ENCODE measurements around the gene SHROOM3.

Gene SHROOM3

DNA sequence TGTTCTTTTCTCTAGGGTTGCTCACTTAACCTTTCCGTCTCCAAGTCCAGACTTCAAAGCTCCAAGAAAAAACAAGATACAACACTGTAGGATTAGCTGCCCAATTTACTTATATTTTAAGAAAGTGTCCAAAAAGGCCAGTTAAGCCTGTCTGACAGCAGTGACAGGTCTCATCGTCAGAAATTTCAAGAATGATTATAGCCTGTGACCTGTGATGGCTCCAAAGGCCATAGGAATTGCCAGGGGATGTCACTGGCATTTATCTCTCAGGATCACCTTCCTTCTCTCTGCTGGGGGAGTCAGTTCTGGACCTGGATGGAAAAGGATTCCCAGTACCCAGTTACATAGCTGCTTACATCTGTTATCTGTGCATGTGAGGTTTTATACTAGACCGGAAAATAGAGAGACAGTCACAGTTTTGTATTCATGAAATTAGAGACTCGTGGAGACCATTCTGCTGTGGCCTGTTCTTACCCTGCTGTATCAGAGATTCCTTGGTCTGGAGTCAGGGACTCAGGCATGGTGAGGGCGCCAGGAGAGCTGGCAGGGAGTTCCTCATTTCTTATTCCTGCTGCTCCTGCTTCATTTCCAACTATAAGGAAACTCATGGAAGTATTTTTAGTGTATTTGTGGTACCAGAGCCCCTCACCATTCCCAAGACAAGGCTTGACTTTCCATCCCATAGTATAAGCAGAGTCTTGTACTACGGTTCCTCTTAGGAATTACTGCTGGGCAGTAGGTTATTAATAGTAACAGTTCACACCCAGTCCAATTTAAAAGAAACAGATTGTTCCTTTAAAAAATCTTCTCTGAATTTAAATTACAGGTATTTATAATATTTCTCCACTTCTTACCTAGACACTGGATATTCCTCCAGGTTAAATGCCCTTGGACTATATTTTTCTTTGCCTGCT is 220.8 kb downstream of the SHROOM3 start:
- TF ChIP-seq, protein P1, sequence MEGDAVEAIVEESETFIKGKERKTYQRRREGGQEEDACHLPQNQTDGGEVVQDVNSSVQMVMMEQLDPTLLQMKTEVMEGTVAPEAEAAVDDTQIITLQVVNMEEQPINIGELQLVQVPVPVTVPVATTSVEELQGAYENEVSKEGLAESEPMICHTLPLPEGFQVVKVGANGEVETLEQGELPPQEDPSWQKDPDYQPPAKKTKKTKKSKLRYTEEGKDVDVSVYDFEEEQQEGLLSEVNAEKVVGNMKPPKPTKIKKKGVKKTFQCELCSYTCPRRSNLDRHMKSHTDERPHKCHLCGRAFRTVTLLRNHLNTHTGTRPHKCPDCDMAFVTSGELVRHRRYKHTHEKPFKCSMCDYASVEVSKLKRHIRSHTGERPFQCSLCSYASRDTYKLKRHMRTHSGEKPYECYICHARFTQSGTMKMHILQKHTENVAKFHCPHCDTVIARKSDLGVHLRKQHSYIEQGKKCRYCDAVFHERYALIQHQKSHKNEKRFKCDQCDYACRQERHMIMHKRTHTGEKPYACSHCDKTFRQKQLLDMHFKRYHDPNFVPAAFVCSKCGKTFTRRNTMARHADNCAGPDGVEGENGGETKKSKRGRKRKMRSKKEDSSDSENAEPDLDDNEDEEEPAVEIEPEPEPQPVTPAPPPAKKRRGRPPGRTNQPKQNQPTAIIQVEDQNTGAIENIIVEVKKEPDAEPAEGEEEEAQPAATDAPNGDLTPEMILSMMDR (IDR thresholded peaks at IDR 0.05; ENCODE audit: low read depth, low read length) = no peak

DNA sequence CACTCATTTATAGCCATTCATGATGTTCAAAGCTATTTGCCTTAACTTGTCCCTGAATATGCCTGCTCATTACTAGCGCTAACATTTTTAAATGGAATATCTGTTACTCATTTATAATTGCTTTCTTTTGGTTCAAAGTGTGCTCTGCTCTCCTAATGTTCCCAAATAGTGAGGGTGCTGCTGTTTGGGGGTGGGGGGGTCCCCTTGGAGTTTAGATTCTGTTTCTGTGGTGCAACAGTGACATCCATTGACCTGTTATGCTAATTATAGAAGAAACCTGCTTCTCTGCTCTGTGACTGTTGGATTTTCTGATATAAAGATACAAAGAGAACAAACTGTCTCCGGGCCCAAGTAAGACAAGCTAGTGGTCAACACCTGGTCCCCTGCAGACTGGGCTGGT is 222.4 kb downstream of the SHROOM3 start:
- DNase-seq (ENCODE audit: low read depth in 2 of 2) = no peak
- TF ChIP-seq, protein P1 (IDR thresholded peaks at IDR 0.05; ENCODE audit: low read depth, low read length) = no peak
- H3K4me3 ChIP-seq (replicated peaks in 1 of 2; ENCODE audit: low read depth in 2 of 2, low read length in 2 of 2) = no peak overlapping the region

More for the DNA sequence above, 220.8 kb downstream of the SHROOM3 start:
- DNase-seq (ENCODE audit: low read depth in 2 of 2) = no peak
- no peak overlapping the region for H3K4me3 ChIP-seq (replicated peaks in 1 of 2; ENCODE audit: low read depth in 2 of 2, low read length in 2 of 2)

DNA sequence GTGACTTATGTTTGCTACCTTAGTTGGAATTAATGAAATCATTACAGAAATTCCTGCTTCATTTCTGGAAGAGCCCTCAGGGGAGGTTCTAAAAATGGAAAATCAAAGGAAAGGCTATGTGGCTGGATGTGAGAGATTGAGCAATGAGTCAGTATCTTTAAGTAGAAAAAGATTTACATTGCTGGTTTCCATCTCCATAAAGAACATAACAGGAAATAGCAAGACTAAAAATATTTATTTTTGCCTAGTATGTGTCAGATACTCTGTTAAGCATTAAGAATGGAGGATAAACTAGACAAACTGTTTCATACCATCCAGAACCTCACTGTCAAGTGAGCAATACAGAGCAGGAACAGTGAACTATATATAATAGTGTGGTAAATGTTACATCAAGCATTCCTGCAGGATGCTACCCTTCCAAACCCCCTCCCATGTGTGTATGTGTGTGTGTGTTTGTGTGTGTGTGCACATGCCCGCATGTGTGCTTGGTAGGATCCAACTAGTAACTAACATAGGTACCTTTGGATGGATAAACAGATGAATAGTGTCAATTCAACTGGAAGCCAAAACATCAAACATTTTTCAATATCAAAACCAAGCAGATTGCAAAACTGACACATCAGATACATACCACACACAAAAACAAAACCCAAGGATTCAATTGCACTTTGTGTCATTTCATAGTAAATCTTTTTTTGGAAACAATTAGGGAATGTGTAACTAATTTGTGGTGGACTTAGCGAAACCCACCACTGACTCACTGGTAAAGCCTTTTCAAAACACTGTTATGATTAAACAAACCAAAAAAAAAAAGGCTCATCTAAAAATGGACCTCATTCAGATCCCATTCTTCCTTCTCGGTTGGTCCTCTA is 223.4 kb downstream of the SHROOM3 start:
- DNase-seq (ENCODE audit: low read depth in 2 of 2) = peak; percentile 42 to 67
- TF ChIP-seq, protein P1 (IDR thresholded peaks at IDR 0.05; ENCODE audit: low read depth, low read length) = no peak
- H3K4me3 ChIP-seq (replicated peaks in 1 of 2; ENCODE audit: low read depth in 2 of 2, low read length in 2 of 2) = no peak overlapping the region

DNA sequence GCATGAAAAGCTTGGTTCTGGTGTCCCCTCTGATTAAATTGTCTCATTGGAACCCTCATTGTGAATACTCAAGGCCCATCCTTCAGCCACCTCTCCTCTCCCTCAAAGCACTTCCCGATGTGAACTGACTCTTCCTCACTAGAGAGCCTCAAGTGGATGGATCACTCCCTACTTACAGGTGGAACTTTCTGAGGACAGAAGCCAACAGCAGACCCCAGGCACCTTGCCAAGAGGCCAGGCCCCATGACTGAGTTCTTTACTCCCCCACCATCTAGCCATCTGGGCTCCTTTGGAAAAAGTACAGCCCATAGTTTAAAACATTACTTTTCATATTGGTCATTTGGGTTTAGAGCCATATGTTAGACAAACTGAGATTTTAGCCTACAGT is 224.1 kb downstream of the SHROOM3 start:
- TF ChIP-seq, protein P1 (IDR thresholded peaks at IDR 0.05; ENCODE audit: low read depth, low read length) = no peak
- DNase-seq (ENCODE audit: low read depth in 2 of 2) = no peak

DNA sequence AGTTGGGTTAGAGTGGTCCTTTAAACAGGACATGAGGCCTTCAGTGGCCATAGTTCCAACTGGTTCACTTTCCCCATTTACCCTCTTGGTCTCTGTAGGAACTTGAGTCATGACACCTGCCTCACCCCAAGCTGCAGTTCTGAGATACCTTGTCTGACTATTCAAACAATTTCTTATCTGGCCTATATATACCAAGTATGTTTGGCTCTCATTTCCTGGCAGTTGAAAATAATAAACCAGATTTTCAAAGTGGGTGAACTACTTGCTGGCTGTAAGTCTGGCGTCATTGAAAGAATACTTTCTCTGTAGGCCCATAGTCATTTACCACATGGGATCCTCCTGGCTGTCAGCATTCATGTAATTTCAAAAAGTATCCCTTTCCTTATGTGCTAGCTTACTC is 228.8 kb downstream of the SHROOM3 start:
- no peak overlapping the region for H3K4me3 ChIP-seq (replicated peaks in 1 of 2; ENCODE audit: low read depth in 2 of 2, low read length in 2 of 2)
- no peak for DNase-seq (ENCODE audit: low read depth in 2 of 2)
- TF ChIP-seq, protein P1 (IDR thresholded peaks at IDR 0.05; ENCODE audit: low read depth, low read length) = no peak

More for the DNA sequence above, 224.1 kb downstream of the SHROOM3 start:
- no peak overlapping the region for H3K4me3 ChIP-seq (replicated peaks in 1 of 2; ENCODE audit: low read depth in 2 of 2, low read length in 2 of 2)

DNA sequence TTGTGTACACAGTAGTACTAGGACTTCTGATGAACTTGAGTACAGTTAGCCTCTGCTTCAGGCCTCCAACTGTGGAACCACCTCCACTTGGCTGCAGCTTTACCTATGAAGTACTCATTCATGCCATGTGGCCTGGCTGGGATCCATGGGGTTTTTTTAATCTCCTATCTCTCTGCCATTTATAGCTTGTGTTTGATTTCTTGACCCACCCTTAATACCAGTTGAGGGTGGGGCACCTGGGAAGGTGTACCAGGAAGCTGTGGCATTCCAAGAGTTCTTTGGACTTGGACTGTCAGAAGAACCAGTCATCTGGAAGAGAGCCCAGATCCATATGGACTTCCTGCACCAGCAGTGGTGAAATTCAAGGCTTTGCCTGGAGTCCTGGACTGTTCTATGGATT is 230.1 kb downstream of the SHROOM3 start:
- peak; percentile 37 to 39 for DNase-seq (ENCODE audit: low read depth in 2 of 2)
- no peak overlapping the region for H3K4me3 ChIP-seq (replicated peaks in 1 of 2; ENCODE audit: low read depth in 2 of 2, low read length in 2 of 2)
- TF ChIP-seq, protein P1 (IDR thresholded peaks at IDR 0.05; ENCODE audit: low read depth, low read length) = no peak
